SK-N-SH (cell line): ENCODE results near the gene SMAD3. TPM values are rescaled to one million over a fixed set of nuclear protein-coding genes. Genes with fewer than 3 reads are reported as not detected.

ENCODE experiments used
- CTCF ChIA-PET: fragments of 300-600, 350-600 bp; formaldehyde crosslinking; extraction: SDS; loops from one replicate; lab custom pipeline; 2021; lab: Yijun Ruan, JAX
- POLR2A ChIA-PET: fragments of 350-600 bp; sonication (Branson Sonifier 250); formaldehyde crosslinking; extraction: SDS; loops from one replicate; lab custom pipeline; 2020; ENCODE audit warnings: antibody characterized with exemption, inconsistent platforms; lab: Yijun Ruan, JAX
- DNase-seq: peaks from one replicate; pipeline ENCODE4 v3.0.0; 2012
- H2AFZ ChIP-seq: fragments of 200-600 bp; sonication (generic); 2 replicates; pipeline ENCODE4 v1.8.1; 2016; ENCODE audit warnings: antibody characterized with exemption, mild to moderate bottlenecking, low read depth
- H3F3A ChIP-seq: fragments of 200-600 bp; sonication (generic); replicated peaks from 2 replicates; pipeline ENCODE3; 2016; ENCODE audit warnings: antibody characterized with exemption, mild to moderate bottlenecking; ENCODE audit not compliant: insufficient read depth
- H3K27ac ChIP-seq, 2 experiments: fragments of 200-500 bp in 1 of 2; fragments of 200-600 bp in 1 of 2; sonication (Bioruptor generic) in 1 of 2; sonication (generic), shearing (Covaris generic) in 1 of 2; 2 replicates each; pipeline versions ENCODE4 v1.5.1 to v1.6.1; 2014 to 2016; ENCODE audit warnings: low read depth in 2 of 2, inconsistent platforms in 1 of 2, low read length in 1 of 2, mild to moderate bottlenecking in 1 of 2, mixed read lengths in 1 of 2
- H3K27me3 ChIP-seq: fragments of 200-600 bp; sonication (generic), shearing (Covaris generic); 2 replicates; pipeline ENCODE4 v1.6.1; 2016; ENCODE audit warnings: mixed run types; ENCODE audit not compliant: insufficient read depth
- H3K36me3 ChIP-seq, 2 experiments: fragments of 200-500 bp in 1 of 2; fragments of 200-600 bp in 1 of 2; sonication (Bioruptor generic) in 1 of 2; sonication (generic) in 1 of 2; replicated peaks in 1 of 2; 2 replicates each; pipeline versions ENCODE3 to v1.5.1; 2014 to 2016; ENCODE audit warnings: low read length in 1 of 2, mild to moderate bottlenecking in 1 of 2; ENCODE audit not compliant: insufficient read depth in 2 of 2, control insufficient read depth in 1 of 2
- H3K4me1 ChIP-seq, 2 experiments: fragments of 200-500 bp in 1 of 2; fragments of 200-600 bp in 1 of 2; sonication (Bioruptor generic) in 1 of 2; sonication (generic), shearing (Covaris generic) in 1 of 2; 2 replicates each; pipeline versions ENCODE4 v1.5.1 to v1.6.1; 2014 to 2016; ENCODE audit warnings: low read depth in 1 of 2, low read length in 1 of 2, mixed run types in 1 of 2; ENCODE audit not compliant: insufficient read depth in 2 of 2, control insufficient read depth in 1 of 2
- H3K4me2 ChIP-seq: fragments of 200-600 bp; sonication (generic), shearing (Covaris generic); 2 replicates; pipeline ENCODE4 v1.6.1; 2017; ENCODE audit warnings: mixed run types
- H3K4me3 ChIP-seq, 2 experiments: fragments of 200-500 bp in 1 of 2; fragments of 200-600 bp in 1 of 2; sonication (Bioruptor generic) in 1 of 2; sonication (generic), shearing (Covaris generic) in 1 of 2; 2 replicates each; pipeline versions ENCODE4 v1.5.1 to v1.8.1; 2014 to 2016; ENCODE audit warnings: low read depth in 2 of 2, inconsistent platforms in 1 of 2, low read length in 1 of 2, mild to moderate bottlenecking in 1 of 2, mixed read lengths in 1 of 2, moderate library complexity in 1 of 2
- H3K79me2 ChIP-seq: fragments of 200-600 bp; sonication (generic); 2 replicates; pipeline ENCODE4 v1.8.1; 2017; ENCODE audit warnings: mild to moderate bottlenecking; ENCODE audit not compliant: insufficient read depth
- H3K9ac ChIP-seq: fragments of 200-600 bp; sonication (generic); 2 replicates; pipeline ENCODE4 v1.6.1; 2017; ENCODE audit warnings: mixed run types
- H3K9me2 ChIP-seq: fragments of 200-600 bp; sonication (generic); 2 replicates; pipeline ENCODE4 v1.6.1; 2017; ENCODE audit warnings: mixed run types
- H3K9me3 ChIP-seq: fragments of 200-600 bp; sonication (generic); 2 replicates; pipeline ENCODE4 v1.6.1; 2017; ENCODE audit warnings: mixed run types, mild to moderate bottlenecking, moderate library complexity
- H4K20me1 ChIP-seq: fragments of 200-600 bp; sonication (generic); 2 replicates; pipeline ENCODE4 v1.6.1; 2017; ENCODE audit warnings: mild to moderate bottlenecking, mixed run types; ENCODE audit not compliant: insufficient read depth
- EP300 ChIP-seq, 2 experiments: IDR thresholded peaks; 2 replicates each; pipeline versions ENCODE4 v1.4.0 to v1.6.1; 2012; ENCODE audit warnings: borderline replicate concordance in 1 of 2, low read depth in 1 of 2, low read length in 1 of 2
- GABPA ChIP-seq: IDR thresholded peaks from 2 replicates; pipeline ENCODE4 v1.4.0; 2012; ENCODE audit warnings: low read depth, mild to moderate bottlenecking
- GATA2 ChIP-seq: sonication (generic); formaldehyde crosslinking; IDR thresholded peaks from 2 replicates; pipeline ENCODE4 v1.5.0; 2020; ENCODE audit warnings: mild to moderate bottlenecking, missing genetic modification reagents
- IRF3 ChIP-seq: fragments of 150-350 bp; IDR thresholded peaks from 2 replicates; pipeline ENCODE4 v1.6.1; 2016; ENCODE audit warnings: mild to moderate bottlenecking, low read depth, low read length
- JUND ChIP-seq: IDR thresholded peaks from 2 replicates; pipeline ENCODE4 v1.4.0; 2012
- MEF2A ChIP-seq: IDR thresholded peaks from 2 replicates; pipeline ENCODE4 v1.4.0; 2012; ENCODE audit warnings: low read depth, borderline replicate concordance
- MXI1 ChIP-seq: IDR thresholded peaks from 2 replicates; pipeline ENCODE4 v1.6.1; 2012; ENCODE audit warnings: mild to moderate bottlenecking, low read depth, low read length, improper control_type of control experiment
- NRF1 ChIP-seq: IDR thresholded peaks from 2 replicates; pipeline ENCODE4 v1.6.1; 2012; ENCODE audit warnings: low read depth, mild to moderate bottlenecking, low read length
- PBX3 ChIP-seq: IDR thresholded peaks from 2 replicates; pipeline ENCODE4; 2012
- POLR2AphosphoS5 ChIP-seq: IDR thresholded peaks from 2 replicates; pipeline ENCODE4 v1.6.1; 2012; ENCODE audit warnings: low read depth, low read length
- RAD21 ChIP-seq: IDR thresholded peaks from 2 replicates; pipeline ENCODE4 v1.6.1; 2012; ENCODE audit warnings: mild to moderate bottlenecking, low read length
- RXRA ChIP-seq: IDR thresholded peaks from 2 replicates; pipeline ENCODE4 v1.4.0; 2012; ENCODE audit warnings: low read depth, mild to moderate bottlenecking, borderline replicate concordance
- SIN3A ChIP-seq: IDR thresholded peaks from 2 replicates; pipeline ENCODE4 v1.6.1; 2012; ENCODE audit warnings: low read depth, mild to moderate bottlenecking, low read length, moderate library complexity, borderline replicate concordance
- USF1 ChIP-seq: IDR thresholded peaks from 2 replicates; pipeline ENCODE4 v1.4.0; 2012; ENCODE audit warnings: low read depth, borderline replicate concordance
- WGBS: methylation state at CpG from one replicate; pipeline ENCODE4 v1.1.6; 2017; ENCODE audit warnings: low lambda C conversion rate; 5-methylcytosine and 5-hydroxymethylcytosine counted together
- polyA plus RNA-seq, 3 experiments: library from polyadenylated mRNA; depleted of rRNA; stranded (reverse); fragments of >200 nt; gene quantifications; 2 replicates each; pipeline ENCODE4 v1.2.3, GENCODE V29; 2012

SMAD3 gene
- polyA plus RNA-seq, 1 of the 3 experiments (the other 2 are of a cell fraction): 19.5 TPM

- no peak for DNase-seq
- Histone ChIP-seq H3F3A (peaks cover 24% of the 10 kb centered on the region), H4K20me1 (peaks cover 40% of the 10 kb centered on the region), H3K27me3 (no peaks in the 10 kb centered on the region), H3K9me3 (no peaks in the 10 kb centered on the region), H3K9me2 (no peaks in the 10 kb centered on the region), H3K9ac (no peak overlapping the region), H3K79me2 (peaks cover 92% of the 10 kb centered on the region), H3K27ac (no peak overlapping the region), H3K36me3 (peaks cover 0 to 3% of the 10 kb centered on the region in 2 experiments), H3K4me1 (peaks cover 40 to 43% of the 10 kb centered on the region in 2 experiments), H3K4me2 (no peak overlapping the region), H3K4me3 (no peak overlapping the region), H2AFZ (no peak overlapping the region)
- TF ChIP-seq GABPA (no peak), RXRA (no peak)
- CTCF ChIA-PET: interaction anchor here (0.9 kb wide), 1 partner anchor 14 kb away, joined by 3 read pairs; no protein-coding TSS in a partner anchor
- POLR2A ChIA-PET: no interaction called here
- WGBS: 91% methylated on average over 7 of the region's 7 CpGs
These were observed 28.1 kb downstream of the SMAD3 start for GRCh38 chr15:67093504-67093862.

GRCh38 chr15:67094001-67094826 is 28.8 kb downstream of the SMAD3 start:
- peaks cover 94% of the 10 kb centered on the region for H3K79me2 ChIP-seq
- H3K27me3 ChIP-seq: no peaks in the 10 kb centered on the region
- WGBS: 79% methylated on average over 9 of the region's 15 CpGs
- peaks cover 41% of the 10 kb centered on the region for H4K20me1 ChIP-seq
- no peak overlapping the region for H3K9ac ChIP-seq
- no peaks in the 10 kb centered on the region for H3K9me3 ChIP-seq
- POLR2A ChIA-PET: no interaction called here
- no peak overlapping the region for H3K4me3 ChIP-seq
- peaks cover 29% of the 10 kb centered on the region for H3F3A ChIP-seq
- TF ChIP-seq POLR2AphosphoS5: no peak
- no peak for TF ChIP-seq EP300 (IDR thresholded peaks at IDR 0.05; ENCODE audit: borderline replicate concordance in 1 of 2, low read depth in 1 of 2, low read length in 1 of 2)
- TF ChIP-seq IRF3: no peak
- TF ChIP-seq NRF1: no peak
- no peak for TF ChIP-seq RAD21
- no peak for TF ChIP-seq USF1
- no peak for TF ChIP-seq JUND
- TF ChIP-seq PBX3: no peak
- no peak for TF ChIP-seq SIN3A
- no peak for TF ChIP-seq GATA2 (CRISPR knock-in tag)
- TF ChIP-seq MXI1: no peak
- no peak for TF ChIP-seq MEF2A
- TF ChIP-seq, all 33 proteins: peak for 0
- Histone ChIP-seq H3K36me3 (peaks cover 0 to 3% of the 10 kb centered on the region in 2 experiments), H3K9me2 (no peaks in the 10 kb centered on the region), H2AFZ (no peak overlapping the region), H3K27ac (no peak overlapping the region), H3K4me2 (no peak overlapping the region), H3K4me1 (peaks cover 42 to 44% of the 10 kb centered on the region in 2 experiments)
- no peak for DNase-seq
- CTCF ChIA-PET: interaction anchor here (0.9 kb wide), 1 partner anchor 15 kb away, joined by 3 read pairs; no protein-coding TSS in a partner anchor
